Activated B cell treated with CpG ODN at 0.5 μM for 24 hours (primary cell): ENCODE measurements around the gene UCMA. TPM values are rescaled to one million over a fixed set of nuclear protein-coding genes. Genes with fewer than 3 reads are reported as not detected.
"Not testable (repeated sequence)": the region's sequence is repeated elsewhere in the genome, so short reads cannot be mapped to it uniquely, and the experiment has no call there.

Experiments used
- ATAC-seq: fragments of 200-7000 bp; cut with Tn5 transposase; one replicate; pipeline ENCODE4 v1.10.0; 2021; ENCODE audit warnings: low read depth, mild to moderate bottlenecking, moderate library complexity
- CTCF ChIA-PET: fragments of 350-600 bp; sonication (Branson Sonifier 250); formaldehyde crosslinking; loops from one replicate; lab custom pipeline; 2021; ENCODE audit warnings: antibody characterized with exemption; lab: Charles Lee
- POLR2A ChIA-PET: fragments of 350-600 bp; sonication (Branson Sonifier 250); formaldehyde crosslinking; loops from one replicate; lab custom pipeline; 2021; ENCODE audit warnings: antibody characterized with exemption; lab: Charles Lee
- DNase-seq: peaks from one replicate; pipeline ENCODE4 v3.0.0; 2022
- H3K27ac Mint-ChIP-seq: one replicate; pipeline ENCODE4 v1.8.0; 2020; ENCODE audit warnings: mixed read lengths
- H3K27me3 Mint-ChIP-seq: one replicate; pipeline ENCODE4 v1.8.0; 2021; ENCODE audit warnings: mixed read lengths
- H3K36me3 Mint-ChIP-seq: one replicate; pipeline ENCODE4 v1.8.0; 2021; ENCODE audit warnings: low read depth, mixed read lengths
- H3K4me1 Mint-ChIP-seq: one replicate; pipeline ENCODE4 v1.8.0; 2021; ENCODE audit warnings: mixed read lengths
- H3K4me3 Mint-ChIP-seq: one replicate; pipeline ENCODE4 v1.8.0; 2020; ENCODE audit warnings: mild to moderate bottlenecking, mixed read lengths
- H3K9me3 Mint-ChIP-seq: one replicate; pipeline ENCODE4 v1.8.0; 2020; ENCODE audit warnings: mixed read lengths
- intact Hi-C: fragments of 100-400 bp; cut with micrococcal nuclease; formaldehyde crosslinking; loops from one replicate; pipeline ENCODE4 v1.15.1; 2024
- total RNA-seq: library from RNA; stranded (reverse); gene quantifications from 2 replicates; pipeline ENCODE4 v1.2.3, GENCODE V29; 2022
- TF ChIP-seq, protein P1 (sequence below): fragments of 200-600 bp; IDR thresholded peaks from one replicate; pipeline ENCODE4 v1.8.0; 2022; ENCODE audit warnings: antibody characterized with exemption, mild to moderate bottlenecking

UCMA gene
- total RNA-seq, 1 donor from 2014 or later = not detected

DNA sequence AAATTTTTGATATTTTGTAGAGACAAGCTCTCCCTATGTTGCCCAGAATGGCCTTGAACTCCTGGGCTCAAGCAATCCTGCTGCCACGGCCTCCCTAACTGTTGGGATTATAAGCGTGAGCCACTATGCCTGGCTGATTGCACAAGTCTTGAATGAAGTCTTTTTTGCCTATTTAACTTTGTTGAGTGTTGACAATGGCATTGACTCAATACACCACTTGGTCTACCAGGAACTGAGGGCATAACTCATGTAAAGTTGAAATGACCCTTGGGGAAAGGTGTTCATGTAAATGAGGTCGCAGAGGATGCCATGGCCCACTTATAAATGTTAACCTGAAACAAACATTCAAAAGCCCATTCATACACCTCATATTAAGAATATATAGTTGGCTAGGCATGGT, 7.4 kb upstream of the UCMA start:
- DNase-seq = no peak
- ATAC-seq = no peak
- intact Hi-C loops = no loop called here
- ChIA-PET POLR2A (no interaction called here), CTCF (no interaction called here)
- Mint-ChIP-seq H3K4me1 (no peaks in the 10 kb centered on the region), H3K4me3 (no peak overlapping the region), H3K27ac (no peak overlapping the region), H3K9me3 (no peaks in the 10 kb centered on the region), H3K36me3 (no peaks in the 10 kb centered on the region), H3K27me3 (peaks cover 1% of the 10 kb centered on the region)
- TF ChIP-seq, protein P1, sequence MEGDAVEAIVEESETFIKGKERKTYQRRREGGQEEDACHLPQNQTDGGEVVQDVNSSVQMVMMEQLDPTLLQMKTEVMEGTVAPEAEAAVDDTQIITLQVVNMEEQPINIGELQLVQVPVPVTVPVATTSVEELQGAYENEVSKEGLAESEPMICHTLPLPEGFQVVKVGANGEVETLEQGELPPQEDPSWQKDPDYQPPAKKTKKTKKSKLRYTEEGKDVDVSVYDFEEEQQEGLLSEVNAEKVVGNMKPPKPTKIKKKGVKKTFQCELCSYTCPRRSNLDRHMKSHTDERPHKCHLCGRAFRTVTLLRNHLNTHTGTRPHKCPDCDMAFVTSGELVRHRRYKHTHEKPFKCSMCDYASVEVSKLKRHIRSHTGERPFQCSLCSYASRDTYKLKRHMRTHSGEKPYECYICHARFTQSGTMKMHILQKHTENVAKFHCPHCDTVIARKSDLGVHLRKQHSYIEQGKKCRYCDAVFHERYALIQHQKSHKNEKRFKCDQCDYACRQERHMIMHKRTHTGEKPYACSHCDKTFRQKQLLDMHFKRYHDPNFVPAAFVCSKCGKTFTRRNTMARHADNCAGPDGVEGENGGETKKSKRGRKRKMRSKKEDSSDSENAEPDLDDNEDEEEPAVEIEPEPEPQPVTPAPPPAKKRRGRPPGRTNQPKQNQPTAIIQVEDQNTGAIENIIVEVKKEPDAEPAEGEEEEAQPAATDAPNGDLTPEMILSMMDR = no peak

DNA sequence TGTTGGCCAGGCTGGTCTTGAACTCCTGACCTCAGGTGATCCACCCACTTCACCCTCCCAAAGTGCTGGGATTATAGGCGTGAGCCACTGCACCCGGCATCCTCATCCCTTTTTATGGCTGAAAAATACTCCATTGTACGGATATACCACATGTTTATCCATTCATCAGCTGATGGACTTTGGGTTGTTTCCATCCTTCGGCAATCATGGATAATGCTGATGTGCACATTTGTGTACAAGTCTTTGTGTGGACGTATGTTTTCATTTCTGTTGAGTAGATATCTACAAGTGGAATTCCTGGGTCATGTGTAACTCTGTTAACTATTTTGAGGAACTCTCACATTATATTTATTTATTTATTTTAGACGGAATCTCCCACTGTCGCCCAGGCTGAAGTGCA, 5.7 kb upstream of the UCMA start:
- ChIA-PET CTCF (no interaction called here), POLR2A (no interaction called here)
- no peaks in the 10 kb centered on the region for H3K9me3 Mint-ChIP-seq
- no peak for DNase-seq
- H3K4me1 Mint-ChIP-seq = no peaks in the 10 kb centered on the region
- H3K4me3 Mint-ChIP-seq = no peak overlapping the region
- intact Hi-C loops = no loop called here
- peaks cover 2% of the 10 kb centered on the region for H3K27me3 Mint-ChIP-seq
- no peaks in the 10 kb centered on the region for H3K36me3 Mint-ChIP-seq
- TF ChIP-seq, protein P1 = no peak
- H3K27ac Mint-ChIP-seq = no peak overlapping the region
- ATAC-seq = no peak

DNA sequence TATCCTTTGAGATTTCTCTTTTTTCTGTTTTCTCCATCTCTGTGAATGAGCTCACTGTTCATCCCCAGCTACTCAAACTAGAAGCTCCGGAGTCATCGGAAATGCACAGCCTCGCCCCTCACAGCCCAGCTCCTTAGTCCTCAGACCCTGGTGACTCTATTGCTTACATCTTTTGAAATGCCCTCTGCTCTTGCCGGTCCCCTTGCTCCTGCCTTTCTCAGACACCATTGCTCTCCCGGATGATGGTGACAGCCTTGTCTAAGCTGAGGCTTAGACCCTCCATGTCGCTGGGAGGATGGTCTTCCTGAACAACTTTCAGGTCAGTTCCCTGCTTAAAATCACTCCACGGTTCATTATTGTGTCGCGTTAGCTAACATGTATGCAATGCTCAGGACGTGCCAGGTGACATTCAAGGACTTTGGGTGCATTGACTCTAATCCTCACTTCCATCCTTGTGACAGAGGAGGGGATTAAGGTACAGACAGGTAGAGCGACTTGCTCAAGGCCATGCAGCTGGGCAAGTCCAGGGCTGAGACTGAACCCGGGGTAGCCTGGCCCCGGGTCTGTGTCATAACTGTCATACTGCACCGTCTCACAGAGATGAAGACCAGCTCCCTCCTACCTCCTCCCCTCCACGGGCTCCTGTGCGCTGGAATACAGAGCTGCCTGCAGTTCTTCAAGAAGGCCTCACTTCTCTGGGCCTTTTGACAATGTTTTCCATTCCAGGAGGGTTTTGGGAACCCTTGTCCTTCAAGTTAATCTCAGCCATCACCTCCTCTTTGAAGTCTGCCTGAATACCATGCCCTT, 4.3 kb upstream of the UCMA start:
- no peaks in the 10 kb centered on the region for H3K9me3 Mint-ChIP-seq
- ATAC-seq = no peak
- no peak overlapping the region for H3K4me3 Mint-ChIP-seq
- H3K36me3 Mint-ChIP-seq = no peaks in the 10 kb centered on the region
- TF ChIP-seq, protein P1 = no peak
- ChIA-PET POLR2A (no interaction called here), CTCF (no interaction called here)
- no peaks in the 10 kb centered on the region for H3K4me1 Mint-ChIP-seq
- DNase-seq = no peak
- intact Hi-C loops = no loop called here
- H3K27ac Mint-ChIP-seq = no peak overlapping the region
- peaks cover 2% of the 10 kb centered on the region for H3K27me3 Mint-ChIP-seq

DNA sequence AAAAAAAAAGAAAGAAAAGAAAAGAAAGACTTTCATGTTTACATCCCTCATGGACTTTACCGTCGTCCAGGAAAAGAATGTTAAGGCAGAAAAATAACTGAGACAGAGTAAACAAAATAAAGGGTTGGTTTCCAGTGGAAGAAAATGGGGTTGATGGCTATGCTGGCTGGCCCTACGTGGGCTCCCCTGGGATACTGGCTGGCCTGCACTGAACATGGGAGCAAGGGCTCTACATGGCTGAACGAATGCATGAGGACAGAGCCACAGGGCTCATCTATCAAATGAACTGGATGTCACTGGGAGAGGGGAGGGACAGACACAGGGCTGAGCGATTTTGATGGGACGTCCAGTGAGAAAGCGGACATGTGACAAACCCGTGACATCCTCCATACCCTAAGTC, 2.5 kb upstream of the UCMA start:
- H3K27me3 Mint-ChIP-seq = peaks cover 2% of the 10 kb centered on the region
- ATAC-seq (no peak), DNase-seq (no peak)
- ChIA-PET POLR2A (no interaction called here), CTCF (no interaction called here)
- TF ChIP-seq, protein P1 = no peak
- no peaks in the 10 kb centered on the region for H3K36me3 Mint-ChIP-seq
- H3K4me1 Mint-ChIP-seq = no peaks in the 10 kb centered on the region
- intact Hi-C loops = no loop called here
- no peak overlapping the region for H3K27ac Mint-ChIP-seq
- H3K9me3 Mint-ChIP-seq = no peaks in the 10 kb centered on the region
- H3K4me3 Mint-ChIP-seq = no peak overlapping the region

DNA sequence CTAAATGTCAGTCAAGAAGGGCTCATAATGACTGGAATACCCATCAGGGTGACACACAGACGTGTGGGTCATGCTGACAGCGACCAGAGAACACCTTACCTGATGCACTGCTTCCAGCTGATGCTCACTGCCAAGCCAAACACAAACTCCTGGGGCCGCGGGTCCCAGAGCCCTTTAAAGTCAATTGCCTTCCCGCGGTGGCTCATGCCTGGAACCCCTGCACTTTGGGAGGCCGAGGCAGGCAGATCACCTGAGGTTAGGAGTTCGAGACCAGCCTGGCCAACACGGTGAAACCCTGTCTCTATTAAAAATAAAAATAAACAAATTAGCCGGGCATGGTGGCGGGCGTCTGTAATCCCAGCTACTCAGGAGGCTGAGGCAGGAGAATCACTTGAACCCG, 562 bp upstream of the UCMA start:
- H3K36me3 Mint-ChIP-seq, H3K9me3 Mint-ChIP-seq, CTCF ChIA-PET, H3K27ac Mint-ChIP-seq, intact Hi-C loops, H3K27me3 Mint-ChIP-seq, POLR2A ChIA-PET, DNase-seq, H3K4me1 Mint-ChIP-seq, H3K4me3 Mint-ChIP-seq, ATAC-seq: not testable (repeated sequence)
